Gastroesophageal sphincter (tissue), 4 donors: ENCODE measurements around the gene TMBIM4. TPM values are rescaled to one million over a fixed set of nuclear protein-coding genes. Genes with fewer than 3 reads are reported as not detected.

Experiments used
- ATAC-seq: fragments of 150-250 bp; one replicate; pipeline ENCODE4 v1.9.1; 2016; ENCODE audit warnings: mild to moderate bottlenecking, moderate library complexity
- H3K27ac ChIP-seq, 4 donors: fragments of 200-600 bp; sonication (generic) in 3 of 4; 1 replicate in 3 of 4; 2 replicates in 1 of 4; pipeline ENCODE4 v1.5.1; 2016 to 2019
- H3K27me3 ChIP-seq: fragments of 200-600 bp; sonication (generic); one replicate; pipeline ENCODE4 v1.5.1; 2019
- H3K36me3 ChIP-seq, 2 donors: fragments of 200-600 bp; sonication (generic); one replicate each; pipeline ENCODE4 v1.5.1; 2019; ENCODE audit warnings: control low read depth in 1 of 2
- H3K4me1 ChIP-seq, 3 donors: fragments of 200-600 bp; sonication (generic); 1 replicate in 2 of 3; 2 replicates in 1 of 3; pipeline ENCODE4 v1.5.1; 2016 to 2019; ENCODE audit warnings: control low read depth in 2 of 3
- H3K4me3 ChIP-seq, 2 donors: fragments of 200-600 bp; sonication (generic); one replicate each; pipeline ENCODE4 v1.5.1; 2019; ENCODE audit warnings: mild to moderate bottlenecking in 1 of 2, moderate library complexity in 1 of 2
- H3K9me3 ChIP-seq, 3 donors: fragments of 200-600 bp; sonication (generic); one replicate each; pipeline ENCODE4 v1.5.1; 2017 to 2019; ENCODE audit warnings: control low read depth in 2 of 3
- EP300 ChIP-seq: sonication (generic); formaldehyde crosslinking; IDR thresholded peaks from one replicate; pipeline ENCODE4 v1.6.1; 2017; ENCODE audit warnings: antibody characterized with exemption, mild to moderate bottlenecking
- POLR2A ChIP-seq, 2 donors: fragments of 450-650 bp; IDR thresholded peaks; one replicate each; pipeline ENCODE4 v1.6.1; 2017; ENCODE audit warnings: antibody characterized with exemption in 2 of 2, mild to moderate bottlenecking in 2 of 2, moderate library complexity in 1 of 2
- POLR2AphosphoS5 ChIP-seq: sonication (generic); formaldehyde crosslinking; IDR thresholded peaks from one replicate; pipeline ENCODE4 v1.6.1; 2017; ENCODE audit warnings: antibody characterized with exemption
- WGBS, 2 donors: methylation state at CpG; one replicate each; pipeline ENCODE4 v1.1.5; 2018; ENCODE audit warnings: low coverage in 1 of 2; 5-methylcytosine and 5-hydroxymethylcytosine counted together
- total RNA-seq, 4 donors: library from RNA; depleted of rRNA; stranded (reverse); fragments of >200 nt; gene quantifications; one replicate each; pipeline ENCODE4 v1.1.0, GENCODE V29; 2016
- TF ChIP-seq, protein P1 (sequence below), 4 experiments: fragments of 200-600 bp in 2 of 4; fragments of 450-650 bp in 2 of 4; sonication (generic) in 1 of 4; IDR thresholded peaks; one replicate each; pipeline ENCODE4 v1.5.1; 2017 to 2019; ENCODE audit warnings: antibody characterized with exemption in 4 of 4, mild to moderate bottlenecking in 2 of 4, moderate library complexity in 2 of 4

Gene TMBIM4
- total RNA-seq, 4 donors from 2014 or later: 150 to 162 (median 156) TPM

DNA sequence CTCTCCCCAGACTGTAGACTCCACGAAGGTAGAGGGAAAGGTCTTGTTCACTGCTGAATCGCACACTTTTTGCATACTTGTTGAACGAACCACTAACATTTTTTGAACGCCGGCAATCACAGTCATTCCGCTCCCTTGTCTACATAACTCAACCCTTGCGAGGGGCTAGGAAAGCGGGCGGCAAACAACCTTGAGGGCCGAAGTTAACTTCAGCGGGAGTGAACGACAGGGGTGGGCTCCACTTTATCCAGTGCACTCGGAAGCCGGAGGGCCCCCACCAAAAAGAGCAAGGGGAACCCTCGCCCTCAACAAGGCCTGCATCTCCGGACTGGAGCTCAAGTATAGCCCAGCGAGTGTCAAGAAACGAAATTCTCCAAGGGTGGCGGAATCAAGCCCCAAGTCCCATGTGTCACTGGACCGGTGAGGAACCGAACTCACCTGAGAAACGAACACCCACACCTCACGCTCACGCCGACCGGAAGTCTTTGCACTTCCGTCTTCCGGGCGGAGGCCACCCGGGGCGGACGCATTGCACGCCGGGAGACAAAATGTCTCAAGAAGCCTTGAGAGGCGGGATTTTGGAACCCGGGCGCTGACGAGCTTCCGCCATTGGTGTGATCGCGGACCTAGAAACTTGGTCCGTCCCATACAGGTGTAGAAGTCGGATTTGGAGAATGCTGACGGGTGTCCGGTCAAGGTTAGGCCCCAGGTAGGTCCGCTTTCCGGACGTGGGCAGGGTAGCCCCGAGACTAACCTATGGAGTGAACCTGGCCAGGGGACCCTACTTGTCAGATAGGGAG is 39.3 kb downstream of the TMBIM4 start, which contains the start of gene LLPH:
Gene LLPH (minus strand): TSS at position 484 of the 800 bp plus-strand sequence. CDS start 1,644 bp downstream, outside the sequence.
- ATAC-seq: peak; percentile 93
- TF ChIP-seq POLR2A (IDR thresholded peaks at IDR 0.05) (peak; percentile 42 to 74), EP300 (no peak), POLR2AphosphoS5 (peak; percentile 94)
- TF ChIP-seq, protein P1, sequence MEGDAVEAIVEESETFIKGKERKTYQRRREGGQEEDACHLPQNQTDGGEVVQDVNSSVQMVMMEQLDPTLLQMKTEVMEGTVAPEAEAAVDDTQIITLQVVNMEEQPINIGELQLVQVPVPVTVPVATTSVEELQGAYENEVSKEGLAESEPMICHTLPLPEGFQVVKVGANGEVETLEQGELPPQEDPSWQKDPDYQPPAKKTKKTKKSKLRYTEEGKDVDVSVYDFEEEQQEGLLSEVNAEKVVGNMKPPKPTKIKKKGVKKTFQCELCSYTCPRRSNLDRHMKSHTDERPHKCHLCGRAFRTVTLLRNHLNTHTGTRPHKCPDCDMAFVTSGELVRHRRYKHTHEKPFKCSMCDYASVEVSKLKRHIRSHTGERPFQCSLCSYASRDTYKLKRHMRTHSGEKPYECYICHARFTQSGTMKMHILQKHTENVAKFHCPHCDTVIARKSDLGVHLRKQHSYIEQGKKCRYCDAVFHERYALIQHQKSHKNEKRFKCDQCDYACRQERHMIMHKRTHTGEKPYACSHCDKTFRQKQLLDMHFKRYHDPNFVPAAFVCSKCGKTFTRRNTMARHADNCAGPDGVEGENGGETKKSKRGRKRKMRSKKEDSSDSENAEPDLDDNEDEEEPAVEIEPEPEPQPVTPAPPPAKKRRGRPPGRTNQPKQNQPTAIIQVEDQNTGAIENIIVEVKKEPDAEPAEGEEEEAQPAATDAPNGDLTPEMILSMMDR (IDR thresholded peaks at IDR 0.05): no peak
- Histone ChIP-seq H3K4me1 (peaks cover 0 to 32% (median 11%) of the 10 kb centered on the region in 3 donors), H3K9me3 (no peaks in the 10 kb centered on the region), H3K27ac (peak within 1 kb of the TSS in 3 of 4 donors; percentile 68 to 78 (median 75)), H3K4me3 (peak within 1 kb of the TSS; percentile 74 to 84), H3K27me3 (no peaks in the 10 kb centered on the region), H3K36me3 (peaks cover 2 to 38% of the 10 kb centered on the region in 2 donors)
- WGBS, 2 donors: 0% methylated on average over 6 to 7 of the region's 49 CpGs

GRCh38 chr12:66129934-66130266 is 39.9 kb downstream of the TMBIM4 start:
- peak overlapping the region; percentile 74 to 84 for H3K4me3 ChIP-seq
- TF ChIP-seq, protein P1 (IDR thresholded peaks at IDR 0.05): no peak
- no peak for TF ChIP-seq EP300
- no peak for TF ChIP-seq POLR2A (IDR thresholded peaks at IDR 0.05)
- no peak for TF ChIP-seq POLR2AphosphoS5
- ATAC-seq: no peak
- H3K9me3 ChIP-seq: no peaks in the 10 kb centered on the region
- peak overlapping the region in 2 of 4 donors; percentile 68 to 78 for H3K27ac ChIP-seq
- H3K4me1 ChIP-seq: peaks cover 0 to 32% (median 11%) of the 10 kb centered on the region in 3 donors
- no peaks in the 10 kb centered on the region for H3K27me3 ChIP-seq
- 1 to 3% methylated on average over 8 of the region's 8 CpGs for WGBS, 2 donors
- peaks cover 2 to 44% of the 10 kb centered on the region in 2 donors for H3K36me3 ChIP-seq

- no peak overlapping the region for H3K27ac ChIP-seq
- WGBS, 2 donors: 64% methylated on average over 1 of the region's 1 CpG; no CpG with 5 or more reads in 1 of the 2 donors
- H3K4me1 ChIP-seq: peaks cover 0 to 32% (median 11%) of the 10 kb centered on the region in 3 donors
- TF ChIP-seq POLR2A (IDR thresholded peaks at IDR 0.05) (no peak), POLR2AphosphoS5 (no peak)
- TF ChIP-seq, protein P1 (IDR thresholded peaks at IDR 0.05): no peak
- H3K9me3 ChIP-seq: no peaks in the 10 kb centered on the region
- peaks cover 2 to 61% of the 10 kb centered on the region in 2 donors for H3K36me3 ChIP-seq
- no peaks in the 10 kb centered on the region for H3K27me3 ChIP-seq
- no peak overlapping the region for H3K4me3 ChIP-seq
- ATAC-seq: no peak
These were observed 42.1 kb downstream of the TMBIM4 start for GRCh38 chr12:66127650-66128049.

- H3K27ac ChIP-seq: no peak overlapping the region
- peaks cover 0 to 49% of the 10 kb centered on the region in 2 donors for H3K36me3 ChIP-seq
- H3K9me3 ChIP-seq: no peaks in the 10 kb centered on the region
- WGBS, 2 donors: 33 to 69% methylated on average over 1 of the region's 1 CpG
- ATAC-seq: no peak
- TF ChIP-seq EP300 (no peak), POLR2A (IDR thresholded peaks at IDR 0.05) (no peak), POLR2AphosphoS5 (no peak)
- TF ChIP-seq, protein P1 (IDR thresholded peaks at IDR 0.05): no peak
- H3K27me3 ChIP-seq: no peaks in the 10 kb centered on the region
- H3K4me3 ChIP-seq: no peak overlapping the region
- H3K4me1 ChIP-seq: peaks cover 0 to 6% (median 0%) of the 10 kb centered on the region in 3 donors
These were observed 49.3 kb downstream of the TMBIM4 start for GRCh38 chr12:66120477-66120876.

DNA sequence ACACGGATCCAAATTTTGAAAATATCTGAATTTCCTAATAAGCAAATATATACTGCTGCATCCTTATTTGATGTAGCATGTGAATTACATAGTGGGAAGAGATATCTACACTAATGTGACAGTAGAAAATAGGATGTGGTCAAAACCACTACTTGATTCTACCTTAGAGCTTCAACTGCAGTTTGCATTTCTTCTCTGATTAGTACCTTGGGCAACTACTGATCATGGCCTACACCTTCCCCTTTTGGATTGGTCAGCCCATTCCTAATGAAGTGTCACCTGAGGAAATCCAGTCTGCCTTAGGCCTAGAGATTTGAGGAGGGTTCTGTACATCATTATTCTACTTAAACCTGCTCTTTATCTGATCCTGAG is 49.9 kb downstream of the TMBIM4 start:
- TF ChIP-seq POLR2AphosphoS5 (no peak), POLR2A (IDR thresholded peaks at IDR 0.05) (no peak), EP300 (no peak)
- TF ChIP-seq, protein P1 (IDR thresholded peaks at IDR 0.05): no peak
- no peak for ATAC-seq
- H3K27ac ChIP-seq: no peak overlapping the region
- H3K4me1 ChIP-seq: peaks cover 0 to 6% (median 0%) of the 10 kb centered on the region in 3 donors
- WGBS, 2 donors: 83 to 86% methylated on average over 1 of the region's 1 CpG
- no peaks in the 10 kb centered on the region for H3K27me3 ChIP-seq
- H3K36me3 ChIP-seq: peaks cover 0 to 43% of the 10 kb centered on the region in 2 donors
- no peak overlapping the region for H3K4me3 ChIP-seq
- no peaks in the 10 kb centered on the region for H3K9me3 ChIP-seq
